GM18858 (cell line): ENCODE results near the gene ANKRA2.
"Not testable (repeated sequence)": the region's sequence is repeated elsewhere in the genome, so short reads cannot be mapped to it uniquely, and the experiment has no call there.

Source experiments
- ATAC-seq: cut with Tn5 transposase; IDR thresholded peaks from one replicate; pipeline ENCODE4 v1.9.1; 2021; ENCODE audit not compliant: unreplicated experiment

ANKRA2 gene

DNA sequence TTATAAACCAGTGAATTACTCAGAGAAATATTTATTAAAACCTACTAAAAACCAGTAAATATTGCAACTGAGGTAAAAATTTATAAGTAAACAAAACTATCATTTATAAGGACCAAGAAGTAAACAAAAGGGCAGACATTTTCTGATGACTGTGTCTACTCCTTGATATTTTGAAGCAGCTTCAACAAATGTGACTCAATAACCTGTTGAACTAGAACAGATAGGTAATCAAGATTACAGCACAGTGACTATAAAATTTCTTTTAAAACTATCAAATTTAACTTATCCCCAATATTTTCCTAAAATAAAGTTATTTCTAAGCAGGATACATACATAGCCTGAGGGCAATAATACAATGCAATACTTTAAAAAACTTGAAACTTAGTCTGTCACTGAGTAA is 12.8 kb downstream of the ANKRA2 start:
- no peak for ATAC-seq

DNA sequence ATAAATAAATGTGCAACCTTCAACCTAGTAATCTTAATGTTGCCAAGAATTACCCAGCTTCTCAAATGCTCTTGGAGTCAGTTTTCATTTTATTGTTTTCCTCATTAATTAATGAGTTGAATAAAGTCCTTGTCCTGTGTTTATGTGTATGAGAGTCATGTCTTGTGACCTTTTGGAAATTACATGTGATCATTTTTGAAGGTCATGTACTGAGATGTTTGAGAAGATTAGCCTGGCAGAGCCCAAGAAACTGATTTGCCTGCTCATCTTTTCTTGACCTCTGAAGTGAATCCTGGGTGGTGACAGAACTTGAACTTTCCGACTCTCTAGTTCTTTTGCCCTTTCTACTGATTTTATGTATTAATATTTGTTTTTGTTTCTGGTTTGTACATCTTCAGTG is 15.4 kb downstream of the ANKRA2 start:
- ATAC-seq: no peak

DNA sequence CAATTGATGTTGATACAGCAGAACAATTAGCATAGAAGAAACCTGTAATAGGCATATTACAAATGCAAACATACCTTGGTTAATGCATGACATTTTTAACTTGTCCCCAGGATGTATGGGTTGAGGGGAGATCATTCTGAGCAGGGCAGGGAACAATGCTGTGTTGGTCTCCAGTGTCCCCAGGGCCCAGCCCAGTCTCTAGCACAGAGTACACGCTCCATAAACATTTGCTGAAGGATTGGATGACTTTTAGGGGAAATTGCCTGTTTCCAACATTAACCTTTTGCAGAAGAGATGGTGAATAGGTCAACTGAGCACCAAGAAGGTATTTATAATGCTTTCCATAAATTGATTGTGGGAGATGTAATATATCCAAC is 20.0 kb downstream of the ANKRA2 start:
- ATAC-seq: no peak

DNA sequence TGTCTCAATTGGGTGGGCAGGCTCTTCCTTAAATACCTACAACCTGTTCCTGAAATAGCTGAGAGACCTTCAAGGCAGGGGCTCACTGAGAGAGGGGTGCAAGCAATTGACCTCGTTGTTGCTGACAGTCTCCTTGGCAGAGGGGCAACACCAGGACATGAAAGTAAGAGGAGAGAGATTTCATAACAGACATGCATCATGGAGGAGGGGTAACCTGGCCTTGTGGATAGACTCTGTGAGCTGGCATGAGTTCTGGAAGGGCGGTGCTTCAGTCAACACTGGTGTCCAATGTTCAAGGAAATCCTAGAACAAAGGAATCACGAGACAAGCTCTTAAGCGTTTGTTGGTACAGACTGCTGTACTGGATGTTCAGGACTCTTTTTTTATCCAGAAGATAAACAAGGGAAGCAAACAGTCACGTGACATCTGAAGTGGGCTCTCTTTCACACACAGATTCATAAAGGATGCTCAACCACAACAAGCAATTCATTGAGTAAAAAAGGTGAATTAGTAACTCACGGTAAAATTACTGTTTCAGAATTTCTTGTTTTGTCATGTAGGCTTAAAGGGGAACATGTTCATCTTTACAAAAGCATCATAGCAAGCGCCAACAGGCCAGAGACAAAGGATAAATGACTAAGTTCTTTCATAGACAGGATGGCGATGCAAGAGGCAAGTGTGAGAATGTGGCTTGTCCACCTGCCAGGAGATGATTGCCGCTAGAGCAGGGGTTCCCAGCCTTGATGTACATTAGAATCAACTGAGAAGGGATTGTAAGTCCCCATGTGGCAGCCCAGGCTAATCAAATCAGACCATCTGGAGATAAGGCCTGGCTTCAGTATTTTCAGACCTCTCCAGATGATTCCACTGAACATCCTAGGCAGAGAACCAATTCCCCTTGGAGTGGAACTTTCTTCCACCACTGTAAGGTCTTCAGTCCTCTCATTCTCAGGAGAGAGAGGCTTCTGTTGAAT is 20.7 kb downstream of the ANKRA2 start:
- no peak for ATAC-seq

DNA sequence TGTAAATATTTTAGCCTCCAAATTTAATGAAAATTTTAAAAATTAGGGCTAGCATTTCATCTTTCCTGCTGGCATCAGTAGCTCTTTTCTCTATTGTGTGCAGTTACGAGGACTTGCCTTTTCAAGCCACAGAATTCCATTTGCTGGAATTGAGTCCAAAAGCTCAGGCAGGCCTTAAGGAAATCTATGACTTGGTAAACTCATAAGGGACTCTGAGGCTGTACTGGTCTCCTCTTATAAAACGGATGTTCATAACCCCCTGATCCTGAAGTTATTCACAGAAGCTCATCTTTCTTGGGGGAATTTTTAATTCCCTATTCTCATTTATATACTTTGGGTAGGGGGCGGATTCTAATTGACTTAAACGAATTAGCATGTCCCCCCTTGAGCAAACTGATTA is 23.4 kb downstream of the ANKRA2 start:
- ATAC-seq: no peak

DNA sequence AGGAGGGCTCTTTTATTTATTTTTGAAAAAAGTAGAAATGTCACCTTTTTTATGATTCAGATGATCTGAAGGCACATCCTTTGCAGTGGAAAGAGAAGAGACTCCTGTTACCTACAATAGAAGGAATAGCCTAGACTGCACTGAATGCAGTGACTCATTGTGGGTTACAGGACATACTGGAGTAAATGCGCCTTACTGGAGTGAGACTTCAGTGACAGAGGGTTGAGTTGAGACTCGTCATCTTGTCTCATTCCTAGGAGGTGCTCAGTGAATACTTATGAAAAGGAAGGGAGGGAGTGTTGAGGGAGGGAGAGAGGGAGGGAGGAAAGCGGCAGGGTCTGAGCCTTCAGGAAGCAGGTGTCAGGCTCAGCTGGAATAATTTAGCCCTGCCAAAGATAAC is 25.2 kb downstream of the ANKRA2 start:
- ATAC-seq: no peak

DNA sequence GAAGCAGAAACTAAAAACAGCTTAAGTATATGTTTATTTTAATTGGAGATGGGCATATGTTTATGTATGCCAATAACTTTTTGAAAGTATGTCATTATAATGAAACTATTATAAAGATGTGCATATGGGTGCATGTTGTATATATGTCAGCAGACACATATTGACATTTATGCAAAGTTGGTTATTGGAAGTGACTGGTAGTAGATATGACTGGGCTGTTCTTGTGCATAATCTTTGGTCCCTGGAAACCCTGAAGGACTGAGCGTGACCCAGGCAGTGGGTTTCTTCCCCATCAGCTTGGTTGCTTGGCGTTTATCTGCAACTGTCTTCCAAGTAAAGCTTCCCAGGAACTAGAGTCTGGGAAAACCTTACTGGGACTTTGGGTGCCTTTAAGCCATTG is 25.7 kb downstream of the ANKRA2 start:
- no peak for ATAC-seq

DNA sequence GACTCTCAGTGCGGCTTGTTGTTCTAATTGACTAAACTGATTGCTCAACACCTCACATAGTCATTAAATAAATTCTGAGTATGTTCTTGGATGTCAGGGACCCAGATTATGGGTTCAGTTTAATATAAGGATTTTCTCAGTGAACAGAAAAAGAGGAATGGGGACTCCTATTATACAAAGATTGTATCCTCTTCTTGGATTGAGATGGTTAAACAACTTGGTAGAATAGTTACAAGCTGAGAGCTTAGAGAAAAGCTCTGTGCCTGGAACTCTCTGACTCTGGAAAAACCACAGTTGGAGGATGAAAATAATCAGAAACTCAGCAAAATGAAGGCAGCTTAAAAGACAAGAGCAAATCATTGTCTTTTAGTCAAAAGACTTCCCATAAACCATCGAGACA is 30.5 kb downstream of the ANKRA2 start:
- ATAC-seq: no peak

DNA sequence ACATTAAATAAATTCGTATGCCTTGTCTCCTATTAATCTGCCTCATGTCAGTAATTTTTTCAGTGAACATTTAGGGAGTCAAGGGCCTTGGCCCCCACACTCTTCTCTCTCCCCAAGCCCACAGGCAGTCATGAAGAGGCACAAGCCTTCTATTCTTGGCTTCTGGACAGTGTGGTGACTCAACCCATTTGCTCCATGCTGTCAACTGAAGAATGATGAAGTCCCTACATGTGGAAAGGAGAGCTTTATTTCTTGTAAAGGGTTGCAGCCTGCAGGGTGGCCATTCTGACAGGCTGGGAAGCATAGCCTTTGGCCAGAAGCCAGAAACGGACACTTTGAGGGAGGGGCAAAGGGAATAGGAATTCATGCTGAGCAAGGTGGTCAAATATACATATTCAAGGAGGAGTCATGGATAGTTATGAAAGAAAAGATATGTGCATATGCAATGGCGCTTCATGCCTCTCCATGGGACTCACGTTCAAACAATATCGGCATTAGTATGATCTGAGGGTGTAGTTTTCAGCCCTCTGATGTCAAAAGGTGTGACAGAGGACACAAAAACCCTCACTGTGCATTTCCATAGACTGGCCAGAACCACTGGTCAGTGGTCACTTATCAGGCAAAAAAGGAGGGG is 31.3 kb downstream of the ANKRA2 start:
- ATAC-seq: no peak

DNA sequence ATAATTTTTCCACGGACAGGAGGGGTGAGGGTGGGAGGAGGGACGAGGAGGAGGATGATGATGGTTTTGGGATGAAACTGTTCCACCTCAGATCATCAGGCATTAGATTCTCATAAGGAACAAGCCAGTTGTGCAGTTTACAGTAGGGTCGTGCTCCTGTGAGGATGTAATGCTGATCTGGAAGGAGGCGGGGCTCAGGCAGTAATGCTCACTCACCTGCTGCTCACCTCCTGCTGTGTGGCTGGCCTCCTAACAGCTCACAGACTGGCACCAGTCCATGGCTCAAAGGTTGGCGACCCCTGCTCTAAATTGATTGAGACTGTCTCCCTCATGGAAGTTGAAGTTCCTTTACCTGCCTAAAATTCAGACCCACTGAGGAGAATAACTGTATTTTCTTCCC is 33.2 kb downstream of the ANKRA2 start:
- ATAC-seq: no peak

DNA sequence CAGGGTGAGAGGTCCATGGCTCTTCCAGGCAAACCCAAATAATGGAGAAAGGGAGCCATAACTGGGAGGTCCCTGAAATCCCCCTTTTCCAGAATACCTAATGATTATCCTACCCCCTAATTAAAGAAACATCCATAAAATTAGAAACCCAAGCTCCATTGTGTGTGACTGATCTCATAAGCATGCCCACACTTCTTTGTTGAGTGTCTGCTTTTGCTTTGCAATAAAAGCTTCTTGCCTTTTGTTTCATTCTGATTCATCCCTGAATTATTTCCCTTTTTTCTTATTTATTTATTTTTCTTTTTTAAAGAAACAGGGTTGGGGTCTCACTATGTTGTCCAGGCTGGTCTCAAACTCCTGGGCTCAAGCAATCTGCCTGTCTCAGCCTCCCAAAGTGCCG is 34.1 kb downstream of the ANKRA2 start:
- no peak for ATAC-seq

DNA sequence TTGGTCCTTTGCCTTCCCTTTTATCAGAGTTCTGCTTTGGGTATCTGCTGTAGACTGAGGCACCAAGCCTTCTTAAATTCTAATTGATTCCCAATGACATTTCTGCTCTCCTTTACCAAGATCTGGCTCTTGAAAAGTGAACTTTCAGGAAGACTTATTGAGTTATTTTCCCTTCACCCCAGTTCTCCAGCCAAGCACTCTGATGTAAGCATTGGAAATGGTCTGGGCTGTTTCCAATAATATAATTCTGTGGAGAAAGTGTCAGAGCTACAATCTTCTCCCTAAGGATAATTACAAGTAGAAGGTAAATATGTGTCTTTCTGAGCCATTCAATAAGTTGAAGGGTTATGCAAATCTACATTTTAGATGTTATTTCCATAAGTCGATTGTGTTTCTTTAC is 36.4 kb downstream of the ANKRA2 start:
- no peak for ATAC-seq

DNA sequence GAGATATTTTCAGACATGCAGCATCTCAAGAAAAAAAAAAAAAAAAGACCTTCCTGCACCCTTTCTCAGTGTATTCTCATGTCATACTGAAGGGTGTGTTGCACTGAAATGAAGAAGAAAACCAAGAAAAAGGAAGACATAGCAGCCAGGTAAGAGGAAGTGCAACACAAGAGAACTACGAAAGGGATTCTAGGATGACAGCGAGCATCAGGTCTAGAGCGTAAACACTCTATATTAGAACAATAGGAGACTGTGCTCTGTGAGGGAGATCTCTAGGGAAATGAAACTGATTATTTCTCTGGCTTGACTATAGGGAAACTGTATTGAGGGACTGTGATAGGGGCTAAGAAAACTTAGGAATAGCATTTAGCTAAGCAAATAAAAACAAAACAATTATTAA is 37.2 kb downstream of the ANKRA2 start:
- ATAC-seq: no peak

DNA sequence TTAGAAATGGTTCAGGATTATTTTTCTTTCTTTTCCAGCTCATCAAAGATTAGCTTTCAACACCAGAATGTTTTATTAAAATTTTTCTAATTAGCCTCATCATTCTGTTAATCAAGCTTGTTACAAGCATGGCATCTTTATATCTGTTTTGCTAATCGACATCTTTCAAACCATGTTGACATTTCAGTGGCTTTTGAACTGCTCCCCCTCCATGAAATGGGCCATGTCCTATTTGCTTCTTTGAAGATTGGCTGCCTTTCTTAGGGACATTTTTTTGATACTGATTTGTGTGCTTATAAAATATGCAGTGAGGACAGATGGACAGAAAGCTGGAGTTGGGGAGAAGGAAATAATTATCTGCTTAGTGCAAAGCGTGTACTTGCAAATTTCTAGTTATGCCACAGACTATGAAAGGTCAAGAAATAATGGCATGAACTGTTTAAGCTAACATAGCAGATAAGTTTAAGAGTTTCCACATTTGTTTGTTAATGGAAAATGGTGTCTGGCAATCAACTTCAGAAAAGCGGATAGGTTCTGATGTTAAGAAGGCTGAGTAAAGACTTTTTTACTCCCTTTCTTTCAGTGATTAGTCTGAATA is 39.7 kb downstream of the ANKRA2 start:
- ATAC-seq: no peak

DNA sequence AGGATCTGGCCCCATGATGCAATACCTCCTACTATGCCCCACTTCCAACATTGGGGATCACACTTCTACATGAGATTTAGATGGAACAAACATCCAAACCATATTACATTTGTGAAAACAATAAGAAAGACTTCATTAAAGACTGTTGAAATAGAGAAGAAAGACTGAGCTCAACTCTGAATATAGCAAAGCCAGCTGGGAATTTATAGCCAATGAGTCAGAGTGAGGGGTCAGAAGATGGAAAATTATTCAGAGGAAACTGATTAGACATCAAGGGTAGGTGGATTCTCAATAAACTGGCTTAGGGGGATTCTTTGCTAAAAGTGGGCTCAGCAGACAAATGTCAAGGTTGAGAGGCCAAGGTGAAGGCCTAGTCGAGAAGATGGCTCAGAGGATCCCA is 41.6 kb downstream of the ANKRA2 start:
- no peak for ATAC-seq

DNA sequence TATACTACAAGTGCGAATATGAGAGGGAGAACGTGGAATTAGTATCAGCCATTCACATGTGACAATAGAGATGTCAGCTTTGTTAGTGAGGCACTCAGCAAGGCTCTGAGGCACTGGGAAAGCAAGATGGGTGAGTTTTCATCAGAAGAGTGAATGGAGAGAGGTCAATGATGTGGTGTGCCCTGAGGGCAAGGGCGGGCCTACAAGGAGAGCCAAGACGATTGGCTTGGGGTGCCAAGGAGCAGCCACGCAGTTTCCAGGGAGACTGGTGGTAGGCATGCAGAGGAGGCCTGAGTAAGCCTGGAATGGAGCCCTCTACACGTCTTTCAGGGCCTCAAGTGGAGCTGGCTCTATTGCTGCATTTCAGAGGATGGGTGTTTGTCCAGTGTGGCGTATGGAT is 42.5 kb downstream of the ANKRA2 start:
- no peak for ATAC-seq

DNA sequence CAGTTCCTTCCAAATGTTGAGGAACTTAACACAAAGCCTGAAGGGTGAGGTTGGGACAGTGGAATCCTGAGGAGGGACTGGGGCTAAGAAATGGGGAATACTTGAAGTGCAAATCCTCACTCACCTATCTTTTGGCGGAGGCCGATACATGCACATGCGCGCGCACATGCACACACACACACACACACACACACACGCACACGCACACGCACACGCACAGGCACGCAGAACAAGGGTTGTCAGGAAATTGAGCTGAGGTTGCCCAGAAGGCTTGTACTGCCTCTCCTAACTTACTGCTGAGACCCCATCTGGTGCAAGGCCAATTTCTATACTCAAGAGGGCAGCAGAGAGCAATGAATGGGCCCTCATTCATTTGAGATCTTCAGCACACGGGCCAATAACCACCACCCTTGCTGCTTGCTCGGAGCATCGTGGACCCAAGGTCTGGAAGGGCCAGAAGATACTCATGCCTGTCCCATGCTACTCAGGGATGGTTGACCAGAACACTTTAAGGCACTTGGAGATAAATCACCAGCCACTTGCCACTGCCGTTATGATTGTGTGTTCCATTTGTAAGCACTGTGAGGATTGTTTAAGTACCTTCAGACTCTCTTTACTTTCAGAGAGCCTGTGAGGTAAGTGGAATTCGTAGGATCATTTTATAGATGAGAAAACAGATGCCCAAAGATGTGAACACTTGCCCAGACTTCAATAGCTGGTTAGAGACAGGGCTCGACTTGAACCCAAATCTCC is 45.7 kb downstream of the ANKRA2 start:
- ATAC-seq: peak; percentile 93

DNA sequence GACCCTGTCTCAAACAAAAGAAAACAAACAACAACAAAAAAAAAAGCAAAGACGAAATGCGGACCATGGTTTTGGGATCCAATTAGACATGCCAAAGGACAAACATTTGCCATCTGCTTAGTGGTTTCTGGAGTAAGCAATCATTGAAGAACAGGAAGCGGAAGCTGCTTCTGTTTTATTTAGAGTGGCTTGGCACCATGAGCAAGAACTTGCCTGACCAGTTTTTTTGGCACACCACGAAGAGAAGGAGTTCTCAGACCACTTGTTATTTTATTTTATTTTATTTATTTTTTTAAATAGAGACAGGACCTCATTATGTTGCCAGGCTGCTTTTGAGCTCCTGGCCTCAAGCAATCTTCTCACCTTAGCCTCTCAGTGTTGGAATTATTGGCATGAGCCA is 50.2 kb downstream of the ANKRA2 start:
- ATAC-seq: no peak

DNA sequence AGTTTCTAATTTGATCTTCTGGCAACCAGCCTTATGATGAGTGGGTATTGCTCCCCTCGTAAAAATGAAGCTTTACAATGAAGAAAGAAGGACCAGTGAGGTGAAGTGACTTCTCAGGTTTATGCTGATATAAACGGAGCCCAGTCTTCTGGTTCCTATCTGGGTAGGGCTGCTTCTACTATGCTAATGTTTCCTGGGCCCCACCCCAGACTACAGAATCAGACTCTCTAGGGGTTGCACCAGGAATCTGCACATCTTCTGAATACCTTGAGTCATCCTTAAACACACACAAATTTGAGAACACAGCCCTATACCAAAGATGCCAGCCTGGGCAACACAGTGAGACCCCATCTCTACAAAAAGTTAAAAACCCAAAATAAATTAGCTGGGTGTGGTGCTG is 51.0 kb downstream of the ANKRA2 start:
- ATAC-seq: no peak

DNA sequence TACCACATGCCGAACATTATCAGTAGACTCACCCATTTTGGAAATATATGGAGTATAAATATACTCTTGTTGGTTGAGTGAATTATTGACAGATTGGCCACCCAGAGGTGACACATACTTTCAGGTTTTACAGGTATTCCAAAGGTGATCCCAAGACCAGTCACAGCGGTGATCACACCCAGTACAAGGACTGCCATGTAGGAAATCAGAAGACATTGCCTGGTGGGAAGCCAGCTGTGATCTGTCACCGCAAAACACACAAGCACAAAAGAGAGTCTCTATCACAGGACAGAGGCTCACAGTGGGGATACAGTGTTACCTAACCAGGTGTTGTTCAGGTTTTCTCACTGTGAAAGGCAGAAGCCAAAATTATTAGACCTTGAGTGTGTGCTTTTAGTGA is 51.4 kb downstream of the ANKRA2 start:
- ATAC-seq: no peak

DNA sequence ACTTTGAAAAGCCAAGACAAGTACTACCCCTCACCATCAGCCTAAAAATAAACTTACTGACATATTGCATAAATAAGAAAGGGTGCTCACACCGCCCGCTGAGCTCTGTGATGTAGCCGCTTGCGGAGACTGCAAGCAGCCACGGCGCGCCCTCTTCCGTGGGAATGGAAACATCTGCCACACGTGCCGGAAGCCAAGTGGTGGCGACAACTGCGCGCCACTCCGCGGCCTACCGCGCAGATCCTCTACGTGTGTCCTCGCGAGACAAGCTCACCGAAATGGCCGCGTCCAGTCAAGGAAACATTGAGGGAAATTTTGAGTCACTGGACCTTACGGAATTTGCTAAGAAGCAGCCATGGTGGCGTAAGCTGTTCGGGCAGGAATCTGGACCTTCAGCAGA is 56.9 kb downstream of the ANKRA2 start:
- ATAC-seq: not testable (repeated sequence)
